ENCODE results near the gene HSPA12B.

The HSPA12B gene

DNA sequence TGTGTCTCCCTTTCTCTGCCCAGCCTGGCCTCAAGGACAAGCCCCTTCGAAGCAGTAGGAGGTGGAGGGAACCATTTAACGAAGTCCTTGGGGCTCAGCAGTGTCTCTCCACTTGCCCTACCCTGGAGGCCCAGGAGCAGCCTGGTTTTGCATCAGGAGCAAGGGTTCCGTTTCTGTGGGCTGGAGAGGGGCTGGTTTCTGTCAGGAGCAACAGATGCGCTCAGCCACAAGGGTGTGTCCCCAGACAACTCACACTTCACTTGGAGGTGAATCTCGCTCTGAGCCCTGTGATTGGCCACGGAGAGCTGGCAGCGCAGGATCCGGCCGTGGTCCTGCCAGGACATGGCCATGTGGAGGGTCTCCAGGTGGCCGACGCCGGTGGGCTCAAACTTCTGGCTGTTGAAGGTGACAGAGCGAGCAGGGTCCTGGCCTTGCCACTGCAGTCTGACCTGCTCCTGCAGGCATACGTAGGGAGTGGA, 27.0 kb upstream of the HSPA12B start:
- DNase-seq (ENCODE audit: low read depth in 2 of 2) = no peak

DNA sequence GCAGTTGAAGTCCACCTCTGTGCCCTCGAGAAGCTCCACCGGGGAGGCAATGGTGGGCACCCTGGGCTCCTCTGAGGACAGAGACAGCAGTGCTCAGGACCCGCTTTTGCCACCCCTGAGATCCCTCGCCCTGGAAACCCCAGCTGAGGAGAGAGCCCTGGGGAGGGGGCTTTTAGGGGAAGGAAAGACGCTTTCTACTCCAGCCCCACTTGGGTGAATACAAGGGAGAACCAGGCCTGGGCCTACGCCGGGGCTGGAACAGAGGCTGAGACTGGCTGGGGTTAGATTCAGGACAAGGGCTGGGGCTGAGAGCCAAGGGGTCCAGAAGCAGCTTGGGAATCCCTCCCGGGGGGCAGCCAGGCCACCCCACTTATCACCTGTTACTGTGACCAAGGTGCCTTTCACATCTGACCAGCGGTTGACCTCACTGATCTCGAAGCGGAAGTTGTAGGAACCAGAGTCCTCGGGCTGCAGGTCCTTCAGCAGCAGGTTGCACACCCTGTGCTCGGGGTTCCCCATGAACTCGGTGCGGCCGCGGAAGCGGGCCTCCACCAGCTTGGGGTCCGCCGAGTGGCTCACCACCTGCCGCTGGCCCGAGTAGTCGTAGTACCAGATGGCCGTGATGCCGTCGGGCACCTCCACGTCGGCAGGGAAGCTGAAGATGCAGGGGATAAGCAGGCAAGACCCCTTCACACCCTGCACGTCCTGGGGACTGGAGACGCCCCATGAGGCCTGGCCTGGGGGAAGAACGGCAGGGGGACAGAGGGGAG, 26.3 kb upstream of the HSPA12B start:
- no peak for DNase-seq (ENCODE audit: low read depth in 2 of 2)

DNA sequence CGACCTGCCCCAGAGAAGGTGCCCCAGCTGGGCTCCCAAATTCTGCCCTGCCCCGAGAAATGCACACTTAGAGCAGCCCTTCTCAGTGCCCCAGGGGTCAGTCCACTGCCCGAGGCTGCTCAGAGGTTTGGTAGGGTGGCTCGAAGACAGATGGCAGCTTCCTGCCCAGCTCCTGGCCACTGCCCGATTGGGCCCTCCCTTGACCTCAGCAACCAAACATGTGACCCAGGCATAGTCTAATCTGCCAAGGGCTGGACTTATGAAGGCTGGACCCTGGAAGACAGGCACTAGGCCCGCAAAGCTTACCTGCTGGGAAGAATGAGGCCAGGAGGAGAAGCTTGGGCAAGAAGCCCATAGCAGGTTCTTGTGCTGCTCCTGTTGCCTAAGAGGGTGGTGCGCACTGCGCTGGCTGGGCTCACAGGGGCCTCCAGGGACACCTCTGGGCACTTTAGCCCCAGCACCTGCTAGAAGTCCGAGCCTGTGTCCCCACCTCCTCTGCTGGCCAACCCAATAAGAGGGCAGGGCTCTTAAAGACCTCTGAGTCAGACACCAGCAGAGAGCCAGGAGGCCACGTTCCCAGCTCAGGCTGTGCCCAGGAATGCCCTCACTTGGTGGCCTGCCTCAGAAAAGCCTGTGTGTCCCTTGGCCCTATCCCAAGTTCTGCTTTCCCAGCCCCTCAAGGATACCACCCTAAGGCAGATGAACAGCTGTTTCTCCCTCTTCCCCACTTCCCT, 25.5 kb upstream of the HSPA12B start:
- DNase-seq (ENCODE audit: low read depth in 2 of 2) = no peak

DNA sequence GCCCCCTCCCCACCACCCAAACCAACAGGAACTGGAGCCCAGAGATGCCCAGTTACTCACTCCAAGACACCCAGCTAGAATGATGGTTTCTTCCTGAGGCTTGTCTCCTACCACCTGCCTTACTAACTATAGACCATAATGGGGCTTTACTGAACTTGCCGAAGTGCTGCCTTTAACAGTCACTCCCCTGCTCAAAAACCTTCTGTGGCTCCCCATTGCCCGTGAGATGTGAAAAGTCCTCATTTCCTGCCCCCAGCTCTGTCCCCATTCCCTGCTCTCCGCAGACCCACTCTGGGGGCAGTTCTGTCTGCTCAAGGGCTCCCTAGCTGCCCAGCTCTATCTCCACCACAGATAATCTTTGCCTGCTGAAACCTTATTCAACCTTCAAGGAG, 25.0 kb upstream of the HSPA12B start:
- DNase-seq (ENCODE audit: low read depth in 2 of 2) = no peak

DNA sequence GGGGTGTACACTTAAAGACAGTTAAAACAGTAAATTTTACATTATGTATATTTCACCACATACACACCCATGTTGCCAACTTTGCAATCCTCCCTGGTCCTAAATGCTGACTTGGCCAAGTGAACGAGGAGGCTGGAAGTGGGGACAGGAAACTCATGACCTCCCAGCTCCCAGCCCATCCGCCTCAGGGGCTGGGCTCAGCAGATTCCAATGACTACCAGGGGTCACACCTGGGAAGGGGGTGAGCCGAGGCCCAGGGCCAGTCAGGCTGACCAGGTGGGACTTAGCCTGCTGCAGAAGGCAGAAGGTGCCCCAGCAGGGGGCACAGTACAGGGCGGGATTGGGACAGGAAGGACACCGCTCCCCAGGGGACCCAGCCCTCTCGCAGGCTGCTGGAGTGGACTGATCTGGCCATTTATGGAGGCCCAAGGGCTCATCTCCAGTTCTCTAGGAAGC, 22.4 kb upstream of the HSPA12B start:
- DNase-seq (ENCODE audit: low read depth in 2 of 2) = no peak

DNA sequence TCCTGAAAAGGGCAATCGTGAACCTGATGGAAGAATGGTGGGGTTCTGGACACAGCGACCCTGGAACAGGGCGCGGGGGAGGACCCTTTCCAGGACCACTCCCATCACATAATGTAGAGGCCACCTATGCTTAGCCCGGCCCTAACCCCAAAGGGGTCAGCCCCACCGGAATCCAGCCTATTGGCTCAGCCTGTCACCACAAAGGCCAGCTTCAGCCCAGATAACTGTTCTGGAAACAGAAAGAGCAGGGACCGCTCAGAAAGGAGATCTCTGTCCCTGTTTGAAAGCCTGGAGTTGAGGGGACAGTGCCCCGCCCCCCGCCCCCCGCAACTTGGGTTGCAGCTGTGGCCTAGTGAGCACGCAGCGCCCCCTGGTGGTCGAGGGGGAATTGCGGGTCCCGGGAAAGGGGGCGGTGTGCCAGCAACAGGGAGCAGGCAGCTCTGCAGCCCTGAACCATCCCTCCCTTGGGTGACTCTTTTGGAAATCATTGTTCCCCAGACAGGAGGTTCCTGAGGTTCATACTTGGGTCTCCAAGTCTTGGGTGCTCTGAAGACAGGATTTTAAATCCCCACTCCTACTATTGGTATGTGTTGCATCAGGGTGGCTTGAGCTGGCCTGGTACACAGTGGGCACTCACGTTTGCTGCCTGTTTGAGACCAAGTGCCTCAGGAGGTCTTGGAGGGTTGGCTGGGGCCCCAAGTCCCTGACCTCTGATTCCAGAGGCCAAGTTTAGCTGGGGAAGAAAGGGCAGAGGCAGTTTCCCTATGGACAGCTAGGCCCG, 21.6 kb upstream of the HSPA12B start:
- DNase-seq (ENCODE audit: low read depth in 2 of 2) = peak; percentile 64 to 73

DNA sequence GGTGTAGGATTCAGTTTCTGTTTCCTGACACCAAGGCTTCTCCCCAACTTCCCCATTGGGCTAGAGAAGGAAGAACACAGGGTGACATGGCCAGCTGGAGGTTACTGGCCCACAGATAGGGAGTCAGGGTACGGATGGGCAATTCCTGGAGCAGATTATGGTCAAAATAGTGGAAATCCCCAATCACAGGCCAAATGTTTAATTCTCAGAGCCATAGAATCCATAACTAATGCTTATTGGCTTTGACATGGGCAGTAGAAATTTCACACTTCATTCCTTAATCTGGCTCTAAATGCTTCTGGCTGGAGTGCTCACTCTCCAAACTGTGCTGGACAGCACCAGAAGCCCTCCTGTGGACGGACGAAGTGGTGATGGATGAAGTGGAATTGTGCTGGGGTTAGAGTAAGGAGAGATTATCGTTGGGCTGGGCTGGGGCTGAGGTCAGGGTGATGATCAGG, 21.0 kb upstream of the HSPA12B start:
- DNase-seq (ENCODE audit: low read depth in 2 of 2) = no peak

DNA sequence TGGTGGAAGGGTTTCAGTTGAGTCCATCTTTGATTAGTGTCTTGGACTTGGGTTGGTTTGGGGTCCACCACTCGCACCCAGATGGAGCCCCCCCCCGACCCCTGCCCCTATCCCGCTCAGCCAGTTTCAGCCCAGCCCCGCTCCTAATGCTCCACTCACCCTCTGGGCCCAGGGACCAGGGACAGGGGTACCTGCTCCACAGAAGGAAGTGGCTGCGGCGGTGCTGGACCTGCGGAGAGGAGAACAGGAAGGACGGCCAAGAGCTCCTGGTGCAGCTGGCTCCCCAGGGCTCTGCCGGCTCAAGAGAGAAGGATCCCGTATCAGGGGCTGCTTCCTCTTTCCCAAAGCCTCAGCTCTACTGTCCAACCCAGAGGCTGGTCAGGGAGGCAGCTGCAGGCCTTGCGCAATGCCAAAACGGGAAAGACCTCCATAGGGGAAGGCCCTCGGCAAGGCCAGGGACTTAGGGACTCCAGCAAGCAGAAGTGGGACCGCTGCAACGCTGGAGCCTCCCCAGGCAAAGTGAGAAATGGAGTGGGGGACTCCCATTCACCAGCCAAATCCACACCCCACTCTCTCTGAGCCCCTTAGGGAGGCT, 20.1 kb upstream of the HSPA12B start, which contains the start of gene SIGLEC1:
Gene SIGLEC1, minus strand, starts transcription at position 322 of the 595 bp plus-strand sequence. CDS start 5,472 bp downstream, outside the sequence.
- DNase-seq (ENCODE audit: low read depth in 2 of 2) = no peak

DNA sequence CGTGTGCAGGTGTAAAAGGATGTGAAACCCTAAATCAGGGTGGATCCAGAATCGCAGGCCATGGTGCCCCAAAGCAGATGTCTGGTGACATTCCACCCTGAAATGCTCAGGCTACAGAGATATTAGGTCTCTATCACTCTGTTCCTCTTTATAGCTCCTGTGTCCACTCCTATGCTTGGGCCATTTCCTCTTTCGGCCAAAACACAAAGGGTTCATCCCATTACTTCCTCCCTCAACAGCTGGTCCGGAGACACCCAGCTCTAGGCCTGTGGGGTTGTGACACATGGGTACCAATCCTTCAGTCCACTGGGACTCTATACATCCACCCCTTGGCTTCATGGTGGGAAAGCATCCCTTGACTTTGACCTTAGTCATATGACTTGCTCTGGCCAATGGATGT, 18.4 kb upstream of the HSPA12B start:
- no peak for DNase-seq (ENCODE audit: low read depth in 2 of 2)

DNA sequence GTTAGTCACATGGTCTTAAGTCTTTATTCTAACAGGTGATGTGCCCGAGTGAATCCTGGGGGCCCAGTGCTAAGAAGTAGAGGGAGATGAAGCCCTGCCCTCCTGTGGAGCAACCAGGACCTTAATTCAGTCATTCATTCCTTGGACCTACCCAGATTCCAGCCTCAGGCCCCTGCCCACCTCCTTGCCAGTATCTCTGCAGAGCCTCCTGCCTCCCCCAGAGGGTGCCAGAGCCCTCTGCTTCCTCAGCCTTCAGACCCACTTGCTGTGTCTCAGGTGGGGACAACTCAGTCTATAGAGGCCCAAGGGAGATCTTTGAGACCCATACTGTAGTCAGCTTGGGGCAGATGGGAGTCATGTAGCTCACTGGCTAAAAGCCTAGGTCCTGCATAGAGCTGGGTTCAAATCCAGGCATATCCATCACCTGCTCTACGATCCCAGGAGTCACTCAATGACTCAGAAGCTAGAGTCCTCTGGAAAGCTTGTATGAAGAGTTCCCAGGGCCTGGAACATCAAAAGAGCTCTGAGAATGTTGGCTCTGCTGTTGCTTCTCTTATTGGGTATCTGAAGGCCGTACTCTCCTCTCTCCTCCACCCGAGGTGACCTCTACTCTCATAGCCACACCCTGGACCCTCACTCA, 16.2 kb upstream of the HSPA12B start:
- DNase-seq (ENCODE audit: low read depth in 2 of 2) = peak in 1 of 2 donors; percentile 6

DNA sequence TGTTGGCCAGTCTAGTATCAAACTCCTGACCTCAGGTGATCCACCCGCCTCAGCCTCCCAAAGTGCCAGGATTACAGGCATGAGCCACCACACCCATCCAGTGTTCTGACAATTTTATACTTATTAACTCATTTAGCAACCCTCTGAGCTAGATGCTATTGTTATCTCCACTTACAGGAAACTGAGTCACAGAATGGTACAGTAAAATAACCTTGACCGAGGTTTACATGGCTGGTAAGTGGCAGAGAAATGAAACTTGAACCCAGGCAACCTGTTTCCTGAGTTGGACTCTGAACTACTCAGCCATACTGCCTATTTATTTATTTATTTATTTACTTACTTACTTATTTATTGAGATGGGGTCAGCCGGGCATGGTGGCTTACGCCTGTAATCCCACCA, 13.4 kb upstream of the HSPA12B start:
- DNase-seq (ENCODE audit: low read depth in 2 of 2) = no peak

DNA sequence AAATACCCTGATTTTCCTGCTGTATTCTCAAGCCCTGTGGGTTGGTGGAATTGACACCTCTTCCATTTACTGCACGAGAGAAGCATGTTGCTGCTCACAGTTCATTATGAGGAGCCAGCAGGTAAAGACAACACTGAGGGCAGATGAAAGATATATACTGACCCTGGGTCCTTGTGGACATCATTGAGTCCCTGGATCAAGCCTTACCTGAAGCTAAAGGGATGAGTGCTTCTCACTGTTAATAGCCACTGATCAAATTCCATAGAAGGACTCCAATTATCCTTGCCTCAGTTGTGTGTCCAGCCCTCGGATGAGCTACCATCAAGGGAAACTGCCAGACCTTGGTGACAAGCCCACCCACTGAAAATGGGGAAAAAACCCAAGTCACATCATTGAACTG, 12.4 kb upstream of the HSPA12B start:
- no peak for DNase-seq (ENCODE audit: low read depth in 2 of 2)

DNA sequence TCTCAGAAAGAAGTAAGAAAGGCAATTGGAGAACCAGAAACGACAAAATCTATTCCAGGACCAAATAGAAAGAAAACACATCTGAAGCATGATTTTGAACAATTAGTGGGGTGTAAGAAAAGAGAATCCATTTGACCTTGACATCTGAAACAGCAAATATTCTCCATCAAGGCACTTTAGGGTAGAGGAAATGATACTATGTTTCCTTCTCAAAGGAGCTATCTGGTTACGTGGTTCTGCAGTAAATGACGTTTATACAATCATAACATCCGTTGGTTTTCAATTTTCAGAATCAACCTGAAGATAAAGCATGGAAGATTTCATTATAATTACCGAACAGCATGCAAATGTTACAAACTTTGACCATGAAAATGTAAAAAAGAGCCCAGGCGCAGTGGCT, 11.9 kb upstream of the HSPA12B start:
- no peak for DNase-seq (ENCODE audit: low read depth in 2 of 2)

DNA sequence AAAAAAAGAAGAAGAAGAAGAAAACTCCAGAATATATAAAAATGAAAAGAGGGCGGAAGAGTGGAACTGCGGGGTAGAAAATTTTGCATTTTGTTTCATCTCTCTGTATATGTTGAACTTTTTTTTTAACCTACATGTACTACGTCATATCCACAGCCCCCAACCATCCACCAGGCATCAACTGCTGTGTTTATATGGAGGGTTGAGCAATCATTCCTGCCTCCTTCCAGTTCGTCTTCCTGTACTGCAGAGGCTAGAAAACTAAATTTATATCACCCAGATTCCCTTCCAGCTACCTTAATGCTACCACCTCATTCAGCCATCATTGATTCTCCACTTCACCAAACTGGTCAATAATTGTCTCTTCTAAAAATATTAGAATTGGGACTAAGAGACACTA, 10.6 kb upstream of the HSPA12B start:
- DNase-seq (ENCODE audit: low read depth in 2 of 2) = no peak

DNA sequence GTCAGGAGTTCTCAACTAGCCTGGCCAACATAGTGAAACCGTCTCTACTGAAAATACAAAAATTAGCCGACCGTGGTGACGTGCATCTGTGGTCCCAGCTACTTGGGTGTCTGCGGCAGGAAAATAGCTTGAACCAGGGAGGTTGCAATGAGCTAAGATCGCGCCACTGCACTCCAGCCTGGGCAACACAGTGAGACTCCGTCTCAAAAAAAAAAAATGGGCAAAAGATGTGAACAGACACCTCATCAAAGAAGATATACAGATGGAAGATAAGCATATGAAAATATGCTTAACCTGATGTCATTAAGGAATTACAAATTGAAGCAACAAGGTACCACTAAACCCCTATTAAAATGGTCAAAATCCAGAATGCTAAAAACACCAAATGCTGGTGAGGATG, 9.2 kb upstream of the HSPA12B start:
- no peak for DNase-seq (ENCODE audit: low read depth in 2 of 2)

DNA sequence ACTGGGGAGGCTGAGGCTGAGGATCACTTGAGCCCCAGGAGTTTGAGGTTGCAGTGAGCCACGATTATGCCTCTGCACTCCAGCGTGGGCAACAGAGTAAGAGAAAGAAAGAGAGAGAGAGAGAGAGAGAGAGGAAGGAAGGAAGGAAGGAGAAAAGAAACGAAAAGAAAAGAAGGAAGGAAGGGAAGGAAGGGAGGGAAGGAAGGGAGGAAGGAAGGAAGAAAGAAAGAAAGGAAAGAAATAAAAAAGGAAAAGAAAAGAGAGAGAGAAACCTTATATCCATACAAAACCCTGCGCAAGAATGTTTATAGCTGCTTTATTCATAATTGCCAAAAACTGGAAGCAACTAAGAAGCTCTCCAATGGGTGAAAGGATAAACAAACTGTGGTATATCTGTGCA, 8.1 kb upstream of the HSPA12B start:
- DNase-seq (ENCODE audit: low read depth in 2 of 2) = no peak

DNA sequence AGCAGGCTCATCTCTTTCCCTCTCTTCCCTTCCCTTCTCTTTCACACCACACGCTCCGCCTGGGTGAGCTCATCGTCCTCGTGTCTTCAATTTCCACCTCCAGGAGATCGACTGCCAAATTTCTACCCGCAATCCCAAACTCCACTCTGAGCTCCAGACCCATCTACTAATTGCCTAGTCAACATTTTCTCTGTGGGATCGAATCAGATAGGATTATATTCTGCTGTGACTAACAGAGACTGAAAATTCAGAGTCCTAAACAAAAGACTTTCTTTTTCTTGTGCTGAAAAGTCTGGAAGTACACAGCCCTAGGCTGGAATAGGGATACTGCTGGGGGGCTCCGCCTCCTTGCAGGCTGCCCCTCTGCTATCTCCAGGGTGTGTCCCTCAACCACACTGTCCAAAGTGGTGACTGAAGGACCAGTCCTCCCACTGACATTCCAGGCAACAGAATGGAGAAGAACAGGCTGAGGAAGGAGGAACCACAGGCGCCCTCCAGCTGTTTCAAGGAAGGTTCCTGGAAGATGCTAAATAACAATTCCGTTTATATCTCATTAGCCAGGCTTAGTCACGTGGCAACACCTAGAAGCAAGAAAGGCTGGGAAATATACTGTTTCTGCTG, 5.0 kb upstream of the HSPA12B start:
- DNase-seq (ENCODE audit: low read depth in 2 of 2) = no peak

DNA sequence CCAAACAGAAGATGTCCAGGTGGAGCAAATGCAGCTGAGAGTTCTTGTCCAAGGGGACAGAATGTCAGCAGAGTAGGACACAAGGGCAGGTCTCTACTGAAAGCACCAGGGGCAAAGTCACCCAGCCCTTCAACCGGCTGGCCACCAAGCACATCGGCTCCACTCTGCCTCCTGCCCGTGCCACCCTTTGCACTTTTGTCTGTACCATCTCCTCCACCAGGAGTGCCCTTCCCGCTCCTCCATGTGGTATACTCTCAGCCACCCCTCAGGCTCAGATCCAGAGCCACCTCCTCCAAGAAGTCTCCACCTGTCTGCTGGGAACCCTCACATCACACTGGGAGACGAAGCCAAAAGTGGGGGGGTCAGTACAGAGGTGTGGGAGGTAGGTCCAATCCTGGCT, 4.1 kb upstream of the HSPA12B start:
- no peak for DNase-seq (ENCODE audit: low read depth in 2 of 2)

DNA sequence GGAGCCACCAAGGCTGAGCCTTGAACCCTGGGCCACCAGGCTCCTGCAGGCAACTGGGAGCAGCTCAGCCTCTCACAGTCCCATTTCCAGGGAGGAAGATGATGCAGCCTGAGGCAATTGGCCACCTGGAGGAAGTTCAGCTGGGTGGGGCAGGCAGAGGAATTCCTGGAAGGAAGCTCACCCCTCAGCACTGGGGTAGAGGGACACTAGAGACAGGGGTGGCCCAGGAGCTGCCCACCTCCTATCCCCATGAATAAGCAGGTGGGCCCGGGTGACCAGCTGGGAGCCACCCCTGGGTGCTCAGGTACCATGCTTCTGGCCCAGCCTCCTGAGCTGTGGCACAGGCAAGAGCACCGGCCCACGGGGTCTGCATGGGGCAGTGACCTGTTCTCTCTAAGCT, 3.6 kb upstream of the HSPA12B start:
- no peak for DNase-seq (ENCODE audit: low read depth in 2 of 2)

DNA sequence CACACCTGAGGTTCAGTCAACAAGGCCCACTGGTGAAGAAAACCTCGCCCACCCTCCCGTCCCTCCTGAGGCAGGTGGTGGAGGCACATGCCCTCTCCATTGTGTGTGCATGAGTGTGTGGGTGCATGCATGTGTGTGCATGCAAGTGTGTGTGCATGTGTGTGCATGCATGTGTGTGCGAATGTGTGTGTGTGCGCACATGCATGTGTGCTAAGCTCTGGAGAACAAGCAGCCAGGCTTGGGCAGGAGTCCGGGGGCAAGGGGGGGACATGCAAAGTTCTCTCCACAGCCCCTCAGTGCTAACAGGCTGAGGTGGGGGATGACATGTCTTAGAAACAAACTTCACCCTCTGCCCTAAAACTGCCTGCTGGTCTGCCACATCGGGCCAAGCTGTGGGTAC, 3.1 kb upstream of the HSPA12B start:
- no peak for DNase-seq (ENCODE audit: low read depth in 2 of 2)

Data from activated CD4-positive, alpha-beta T cell treated with anti-CD3 and anti-CD28 coated beads for 24 hours (primary cell).